GM21529 (cell line): ENCODE measurements around the gene HIPK4.
"Not testable (repeated sequence)": the region's sequence is repeated elsewhere in the genome, so short reads cannot be mapped to it uniquely, and the experiment has no call there.

Experiments used
- ATAC-seq: cut with Tn5 transposase; IDR thresholded peaks from one replicate; pipeline ENCODE4 v1.9.1; 2021; ENCODE audit not compliant: unreplicated experiment

Gene HIPK4

DNA sequence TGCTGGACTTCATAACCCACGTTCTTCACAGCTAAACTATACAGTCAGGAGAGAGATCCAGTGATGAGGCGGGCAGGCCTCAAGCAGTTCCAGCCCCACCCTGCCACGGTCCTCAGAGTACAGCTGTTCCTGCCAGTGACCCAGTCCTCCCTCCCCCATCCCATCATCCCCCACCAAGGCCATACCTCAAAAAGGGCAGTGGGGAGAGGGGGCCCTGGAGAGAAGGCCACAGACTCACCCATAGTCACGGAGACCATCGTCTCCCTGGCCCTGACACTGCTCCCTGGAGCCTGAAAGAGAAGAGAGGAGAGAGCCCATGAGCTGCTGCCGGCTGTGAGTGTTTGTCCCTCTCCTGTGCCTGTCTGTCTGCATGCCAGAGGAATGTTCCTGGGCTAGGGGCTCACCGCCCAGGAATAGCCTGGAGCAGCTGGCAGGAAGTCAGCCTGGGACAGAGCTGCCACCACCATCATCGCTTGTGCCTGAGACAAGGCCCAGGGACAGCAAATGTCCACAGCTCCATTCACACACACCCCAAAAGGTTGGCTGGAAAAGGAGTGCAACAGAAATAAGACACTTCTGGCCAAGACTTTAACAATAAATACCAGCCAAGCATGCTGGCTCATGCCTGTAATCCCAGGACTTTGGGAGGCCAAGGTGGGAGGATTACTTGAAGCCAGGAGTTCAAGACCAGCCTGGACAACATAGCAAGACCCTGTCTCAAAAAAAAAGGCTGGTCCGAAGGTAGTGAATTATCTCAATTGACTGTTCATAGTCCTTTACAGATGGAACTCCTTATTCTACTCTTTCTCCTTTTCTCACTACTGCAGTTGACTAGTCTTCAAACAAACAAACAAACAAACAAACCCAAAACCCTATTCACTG lies 48.1 kb downstream of the HIPK4 start:
- ATAC-seq, result no peak

DNA sequence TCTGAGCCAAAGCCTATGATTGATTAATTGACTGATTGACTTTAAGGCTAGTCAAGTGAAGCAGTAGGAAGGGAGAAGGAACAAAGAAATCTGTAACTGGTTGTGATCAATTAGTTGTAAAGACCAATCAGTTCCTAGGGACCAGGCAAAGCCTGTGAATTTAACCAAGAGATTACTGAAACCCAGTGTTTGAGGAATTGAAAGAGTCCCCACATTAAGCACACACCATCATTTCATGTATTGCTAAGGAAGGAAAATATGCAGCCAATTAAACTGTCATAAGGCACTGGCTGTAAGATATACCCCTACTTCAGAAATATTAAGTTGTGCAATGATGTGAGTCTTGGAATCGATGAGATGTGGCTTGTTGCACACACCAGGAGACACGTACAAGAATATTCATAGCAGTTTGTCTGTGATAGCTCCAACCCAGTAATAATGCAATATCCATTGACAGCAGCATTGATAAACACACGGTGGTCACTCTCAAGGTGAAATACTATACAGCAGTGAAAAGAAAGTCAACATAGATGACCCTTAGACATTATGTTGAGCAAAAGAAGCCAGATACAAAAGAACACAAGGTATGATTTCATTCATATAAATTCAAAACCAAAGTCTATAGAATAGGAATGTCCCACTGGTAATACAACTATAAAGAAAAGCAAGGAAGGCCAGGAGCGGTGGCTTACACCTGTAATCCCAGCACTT lies 50.8 kb downstream of the HIPK4 start:
- no peak for ATAC-seq

DNA sequence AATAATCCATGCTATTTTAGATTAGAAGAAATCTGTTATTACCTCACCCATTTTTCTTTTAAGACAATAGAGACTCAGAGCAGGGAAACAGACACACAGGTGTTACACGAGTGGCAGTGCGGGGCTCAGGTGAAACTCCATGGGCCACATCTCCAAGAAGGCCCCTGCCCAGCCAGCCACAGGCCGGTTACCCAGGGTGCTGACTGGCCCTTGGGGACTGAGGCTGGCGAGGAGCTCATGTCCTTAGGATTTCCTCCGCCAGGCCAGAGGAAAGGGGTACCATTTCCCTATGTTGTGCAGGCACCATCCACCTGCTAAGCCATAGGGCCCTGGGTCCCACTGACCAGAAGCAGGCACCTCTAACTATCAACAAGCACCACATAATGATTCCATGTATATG lies 52.4 kb downstream of the HIPK4 start:
- ATAC-seq, result no peak

DNA sequence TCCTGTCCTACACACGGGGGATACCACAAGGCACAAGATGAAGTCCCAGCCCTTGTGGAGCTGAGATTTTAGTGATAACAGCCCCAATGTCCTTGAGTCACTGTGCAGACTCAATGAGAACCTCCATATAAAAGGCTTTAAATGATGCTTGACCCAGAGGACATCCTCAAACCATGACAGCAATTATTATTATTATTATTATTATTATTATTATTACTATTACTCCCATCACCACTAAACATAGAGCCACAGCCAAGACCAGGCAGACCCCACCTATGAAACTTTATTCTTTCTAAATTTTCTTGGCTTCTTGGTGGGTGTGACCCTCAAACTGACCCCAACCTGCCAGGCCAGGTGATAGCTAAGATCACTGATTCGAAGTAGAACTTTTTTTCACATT lies 52.9 kb downstream of the HIPK4 start:
- no peak for ATAC-seq

DNA sequence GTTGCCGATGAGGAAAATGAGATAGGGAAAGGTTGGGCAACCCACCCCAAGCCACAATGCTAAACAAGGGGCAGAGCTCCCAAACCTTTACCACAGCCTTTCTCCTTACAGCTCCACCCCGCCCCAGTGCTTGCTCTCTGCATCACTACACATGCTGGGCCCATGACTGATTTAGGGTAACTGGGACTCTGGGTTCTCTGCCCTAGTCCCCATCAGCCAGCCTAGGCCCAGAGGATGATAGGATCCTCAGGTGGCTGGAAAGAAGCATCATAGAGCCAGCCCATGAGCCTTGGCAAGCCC lies 53.4 kb downstream of the HIPK4 start:
- no peak for ATAC-seq

DNA sequence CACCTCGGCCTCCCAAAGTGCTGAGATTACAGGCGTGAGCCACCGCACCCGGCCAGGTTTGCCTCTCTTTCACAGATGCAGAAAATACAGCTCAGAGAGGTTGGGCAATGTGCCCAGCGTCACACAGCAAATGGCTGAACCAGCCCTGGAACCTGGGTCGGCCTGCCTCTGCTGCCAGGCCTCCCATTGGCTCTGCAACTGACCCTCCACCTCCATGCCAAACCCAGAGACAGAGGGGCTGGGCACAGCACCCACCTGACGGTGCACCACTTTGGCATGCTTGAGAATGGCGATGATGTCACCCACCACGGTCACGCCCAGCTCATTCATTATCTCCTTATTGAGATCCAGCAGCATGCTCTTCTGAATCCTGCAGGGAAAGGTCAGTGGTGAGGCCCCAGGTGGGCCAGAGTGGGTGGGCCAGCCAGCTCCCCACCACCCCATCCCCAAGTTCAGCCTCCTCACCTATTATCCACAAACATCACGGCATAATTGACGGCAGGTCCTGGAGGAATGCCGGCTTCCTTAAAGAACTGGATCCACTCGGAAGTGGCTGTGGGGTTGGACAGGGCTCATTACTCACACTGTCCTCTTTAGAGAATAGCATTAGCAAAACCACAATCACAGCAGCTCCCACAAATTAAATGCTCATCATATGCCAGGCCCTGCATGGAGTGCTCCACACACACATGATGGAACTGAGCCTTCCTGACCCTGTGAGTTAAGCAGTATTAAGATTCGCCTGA lies 54.0 kb downstream of the HIPK4 start:
- ATAC-seq, result no peak

DNA sequence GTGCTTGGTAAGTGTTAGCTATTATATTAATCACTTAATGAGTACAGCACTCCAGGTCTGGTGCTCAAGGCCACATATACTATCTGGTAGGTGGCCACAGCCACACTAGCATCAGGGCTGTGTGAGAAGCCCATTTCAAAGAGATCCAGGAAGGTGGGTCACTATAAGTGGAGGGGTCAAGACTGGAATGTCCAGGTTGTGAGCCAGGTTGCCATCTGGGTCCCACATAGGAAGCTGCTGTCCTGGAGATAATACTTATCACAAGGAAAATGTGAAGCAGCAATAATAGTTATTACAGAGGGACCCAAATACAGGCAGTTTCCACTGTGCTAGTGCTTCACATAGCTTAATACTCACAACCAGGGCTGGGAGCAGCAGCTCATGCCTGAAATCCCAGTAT lies 54.9 kb downstream of the HIPK4 start:
- no peak for ATAC-seq

DNA sequence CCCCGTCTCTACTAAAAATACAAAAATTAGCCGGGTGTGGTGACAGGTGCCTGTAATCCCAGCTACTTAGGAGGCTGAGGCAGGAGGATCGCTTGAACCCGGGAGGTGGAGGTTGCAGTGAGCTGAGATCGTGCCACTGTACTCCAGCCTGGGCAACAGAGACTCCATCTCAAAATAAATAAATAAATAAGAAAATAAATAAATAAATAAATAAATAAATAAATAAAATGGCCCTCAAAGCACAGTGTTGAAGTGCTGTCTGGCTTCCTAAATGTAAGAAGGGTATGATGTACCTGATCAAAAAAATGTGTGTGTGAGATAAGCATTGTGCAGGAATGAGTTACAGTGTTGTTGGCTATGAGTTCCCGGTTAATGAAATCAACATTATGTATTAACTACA lies 56.9 kb downstream of the HIPK4 start:
- not testable (repeated sequence) for ATAC-seq

DNA sequence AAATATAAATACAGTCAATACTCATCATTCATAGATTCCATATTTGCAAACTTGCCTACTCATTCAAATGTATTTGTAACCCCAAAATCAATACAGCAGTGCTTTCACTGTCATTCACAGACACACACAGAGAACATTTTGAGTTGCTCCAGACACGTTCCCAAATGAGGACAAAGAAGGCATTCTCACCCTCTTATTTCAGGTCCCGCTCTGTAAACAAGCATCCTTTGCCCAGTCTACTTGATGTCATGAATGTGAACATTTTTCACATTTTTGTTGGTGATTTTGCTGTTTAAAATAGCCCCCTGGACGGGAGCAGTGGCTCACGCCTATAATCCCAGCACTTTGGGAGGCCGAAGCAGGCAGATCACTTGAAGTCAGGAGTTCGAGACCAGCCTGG lies 57.3 kb downstream of the HIPK4 start:
- ATAC-seq, result no peak

DNA sequence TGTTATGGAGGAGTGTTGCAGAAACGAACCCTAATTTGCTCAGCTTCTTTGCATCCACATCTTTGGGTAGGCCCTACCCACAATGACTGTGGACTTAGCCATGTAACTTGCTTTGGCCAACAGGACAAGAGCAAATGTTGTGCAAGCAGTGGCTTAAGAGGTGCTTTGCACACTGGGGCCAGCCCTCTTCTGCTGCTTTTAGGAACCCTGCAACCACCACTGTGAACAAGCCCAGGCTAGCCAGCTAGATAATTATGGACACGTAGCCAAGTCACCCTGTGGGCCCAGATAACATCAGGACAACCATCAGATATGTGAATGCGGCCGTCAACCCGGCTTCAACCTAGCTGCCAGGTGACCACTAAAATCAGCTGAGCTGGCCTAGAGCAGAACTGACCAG lies 58.9 kb downstream of the HIPK4 start:
- no peak for ATAC-seq
